GM19099 (cell line): ENCODE measurements around the gene CASZ1.

Source experiments
- POLR2A ChIP-seq: IDR thresholded peaks from 3 replicates; pipeline ENCODE4 v1.6.1; 2011; ENCODE audit warnings: low read depth; ENCODE audit not compliant: insufficient read length; ENCODE audit errors: extremely low read depth

Gene CASZ1

GRCh38 chr1:10710489-10710888 lies 86.0 kb downstream of the CASZ1 start:
- TF ChIP-seq POLR2A: no peak

- no peak for TF ChIP-seq POLR2A
Observed at GRCh38 chr1:10709646-10710045, 86.8 kb downstream of the CASZ1 start.

- no peak for TF ChIP-seq POLR2A
Observed at GRCh38 chr1:10709165-10709564, 87.3 kb downstream of the CASZ1 start.

GRCh38 chr1:10708757-10709156 lies 87.7 kb downstream of the CASZ1 start:
- TF ChIP-seq POLR2A: no peak

DNA sequence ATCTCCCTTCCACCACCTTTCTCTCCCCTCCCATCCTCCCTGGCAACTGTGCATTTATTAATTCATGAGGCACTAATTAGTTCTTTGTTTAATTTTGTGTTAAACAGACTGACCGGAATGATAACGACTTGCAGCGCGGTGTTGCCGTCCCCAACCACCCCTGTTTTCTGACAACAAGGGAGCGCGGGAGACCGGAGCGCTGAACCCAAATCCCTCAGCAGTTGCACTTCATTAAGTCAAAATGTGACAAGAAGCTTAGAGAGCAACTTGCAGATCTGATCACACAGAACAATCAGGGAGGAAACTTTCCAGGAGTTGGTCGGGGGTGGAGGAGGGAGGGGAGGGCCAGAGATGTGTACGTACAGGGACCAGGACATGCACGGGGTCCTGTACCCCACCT lies 89.2 kb downstream of the CASZ1 start:
- TF ChIP-seq POLR2A: no peak

GRCh38 chr1:10706376-10706913 lies 90.0 kb downstream of the CASZ1 start:
- no peak for TF ChIP-seq POLR2A

GRCh38 chr1:10705953-10706352 lies 90.5 kb downstream of the CASZ1 start:
- no peak for TF ChIP-seq POLR2A

GRCh38 chr1:10704368-10704882 lies 92.0 kb downstream of the CASZ1 start:
- no peak for TF ChIP-seq POLR2A

GRCh38 chr1:10703702-10704101 lies 92.7 kb downstream of the CASZ1 start:
- TF ChIP-seq POLR2A: no peak

DNA sequence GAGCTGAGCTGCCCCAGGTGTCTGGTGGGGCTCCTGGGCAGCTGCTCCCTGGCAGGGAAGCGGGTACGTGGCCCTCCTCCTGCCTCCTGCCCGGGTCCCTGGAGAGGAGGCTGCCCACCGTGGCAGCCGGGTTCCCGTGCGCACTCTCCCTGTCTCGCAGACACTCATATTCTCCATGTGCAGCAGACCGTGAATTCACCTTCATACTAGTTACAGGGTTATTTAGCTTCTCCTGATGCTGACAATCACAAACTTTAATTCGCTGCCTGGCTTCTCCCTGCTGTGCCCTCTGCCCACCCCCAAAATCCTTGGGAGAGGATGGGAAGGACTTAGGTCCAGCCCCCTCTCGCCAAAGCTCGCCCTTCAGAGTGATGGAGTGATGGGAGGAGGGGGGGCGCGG lies 95.3 kb downstream of the CASZ1 start:
- no peak for TF ChIP-seq POLR2A

- no peak for TF ChIP-seq POLR2A
Observed at GRCh38 chr1:10699470-10699835, 97.0 kb downstream of the CASZ1 start.

GRCh38 chr1:10698726-10699469 lies 97.5 kb downstream of the CASZ1 start:
- no peak for TF ChIP-seq POLR2A

DNA sequence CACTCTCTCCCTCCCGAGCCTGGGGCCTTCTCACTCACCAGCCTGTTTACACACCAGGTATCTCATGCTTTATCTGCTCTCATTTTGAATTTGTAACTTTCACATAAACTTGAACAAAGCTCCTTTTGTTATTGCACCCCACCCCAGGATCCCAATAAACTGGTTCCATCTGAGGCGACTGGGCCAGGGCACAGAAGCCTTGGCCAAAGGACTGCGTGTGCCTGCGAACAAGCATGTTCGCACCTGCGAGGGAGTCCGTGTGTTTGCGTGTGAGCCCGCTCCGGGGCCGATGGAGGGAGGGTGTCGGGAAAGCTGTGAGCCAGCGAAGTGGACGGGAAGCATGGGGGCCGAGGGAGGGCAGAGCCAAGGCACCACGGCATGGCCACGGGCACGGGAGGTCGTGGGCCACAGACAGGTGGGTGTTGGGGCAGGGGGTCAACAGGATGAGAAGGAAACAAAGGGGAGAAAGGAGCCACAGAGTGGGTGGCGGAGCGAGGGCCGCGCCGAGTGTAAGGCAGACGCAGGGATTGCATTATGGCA lies 98.8 kb downstream of the CASZ1 start:
- TF ChIP-seq POLR2A: no peak

DNA sequence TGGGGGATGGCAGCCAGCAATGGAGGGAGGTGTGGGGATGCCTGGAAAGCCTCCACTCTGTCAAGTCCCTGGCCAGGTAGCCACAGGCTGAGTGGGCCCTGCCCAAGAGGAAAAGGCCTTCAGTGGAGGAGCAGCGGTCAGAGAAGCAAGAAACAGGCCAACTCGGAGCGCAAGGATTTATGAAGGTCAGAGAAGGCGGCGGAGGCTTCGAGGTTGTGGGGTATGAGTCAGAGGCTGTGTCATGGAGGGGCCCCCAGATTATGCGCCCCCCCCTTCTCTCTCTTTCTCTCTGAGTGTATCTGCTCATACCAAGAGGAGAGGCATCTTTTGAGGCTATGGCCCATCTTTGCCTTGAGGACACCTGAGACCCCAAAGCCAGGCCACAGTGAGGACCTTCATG lies 99.5 kb downstream of the CASZ1 start:
- no peak for TF ChIP-seq POLR2A

GRCh38 chr1:10694633-10695627 lies 101.5 kb downstream of the CASZ1 start:
- no peak for TF ChIP-seq POLR2A
